DND-41 (cell line): ENCODE measurements around the gene SUMO4.

ENCODE experiments used
- CTCF ChIP-seq: IDR thresholded peaks from 2 replicates; pipeline ENCODE4 v1.5.1; 2012; ENCODE audit warnings: borderline replicate concordance, low read length, moderate library complexity, mild to moderate bottlenecking; ENCODE audit not compliant: poor library complexity, severe bottlenecking; ENCODE audit errors: extremely low read depth
- EZH2 ChIP-seq: IDR thresholded peaks from 3 replicates; pipeline ENCODE4 v1.6.1; 2012; ENCODE audit warnings: borderline replicate concordance, low read depth, mild to moderate bottlenecking, moderate library complexity, low read length, inconsistent platforms; ENCODE audit not compliant: severe bottlenecking

- no peak for TF ChIP-seq CTCF
- TF ChIP-seq EZH2: no peak
Observed at GRCh38 chr6:149354009-149354408, 46.1 kb upstream of the SUMO4 start.
